ENCODE results near the gene TNFRSF1B.

Gene TNFRSF1B

GRCh38 chr1:12130466-12131130 is 36.2 kb upstream of the TNFRSF1B start:
- intact Hi-C loops (cut with DNase I; ENCODE audit: low total_unique reads): no loop called here
- no peaks in the 10 kb centered on the region for H3K4me1 ChIP-seq
- no peaks in the 10 kb centered on the region for H3K27me3 ChIP-seq
- no peaks in the 10 kb centered on the region for H3K36me3 ChIP-seq
- H3K4me3 ChIP-seq: no peak overlapping the region
- H3K9me3 ChIP-seq: no peaks in the 10 kb centered on the region
- no peak for DNase-seq
- TF ChIP-seq CTCF (IDR thresholded peaks at IDR 0.05): no peak
- H3K27ac ChIP-seq: no peak overlapping the region

- Histone ChIP-seq H3K36me3 (no peaks in the 10 kb centered on the region), H3K4me1 (no peaks in the 10 kb centered on the region), H3K4me3 (no peak overlapping the region), H3K27ac (no peak overlapping the region), H3K9me3 (no peaks in the 10 kb centered on the region), H3K27me3 (no peaks in the 10 kb centered on the region)
- DNase-seq: peak in 1 of 2 donors; percentile 51
- intact Hi-C loops (cut with DNase I; ENCODE audit: low total_unique reads): no loop called here
- no peak for TF ChIP-seq CTCF (IDR thresholded peaks at IDR 0.05)
Observed at GRCh38 chr1:12132078-12132477, 34.7 kb upstream of the TNFRSF1B start.

- no peak for TF ChIP-seq CTCF (IDR thresholded peaks at IDR 0.05)
- H3K27me3 ChIP-seq: no peaks in the 10 kb centered on the region
- no peaks in the 10 kb centered on the region for H3K4me1 ChIP-seq
- H3K4me3 ChIP-seq: no peak overlapping the region
- no peaks in the 10 kb centered on the region for H3K36me3 ChIP-seq
- H3K9me3 ChIP-seq: no peaks in the 10 kb centered on the region
- intact Hi-C loops (cut with DNase I; ENCODE audit: low total_unique reads): no loop called here
- no peak for DNase-seq
- H3K27ac ChIP-seq: no peak overlapping the region
Observed at GRCh38 chr1:12134716-12135115, 32.1 kb upstream of the TNFRSF1B start.

GRCh38 chr1:12135612-12136011 is 31.2 kb upstream of the TNFRSF1B start:
- Histone ChIP-seq H3K27me3 (no peaks in the 10 kb centered on the region), H3K9me3 (no peaks in the 10 kb centered on the region), H3K27ac (no peak overlapping the region), H3K4me3 (no peak overlapping the region), H3K4me1 (no peaks in the 10 kb centered on the region), H3K36me3 (no peaks in the 10 kb centered on the region)
- no peak for TF ChIP-seq CTCF (IDR thresholded peaks at IDR 0.05)
- peak; percentile 61 to 69 for DNase-seq
- intact Hi-C loops (cut with DNase I; ENCODE audit: low total_unique reads): no loop called here

- no peaks in the 10 kb centered on the region for H3K9me3 ChIP-seq
- H3K4me1 ChIP-seq: no peaks in the 10 kb centered on the region
- H3K27ac ChIP-seq: no peak overlapping the region
- intact Hi-C loops (cut with DNase I; ENCODE audit: low total_unique reads): no loop called here
- no peaks in the 10 kb centered on the region for H3K27me3 ChIP-seq
- no peak for DNase-seq
- H3K4me3 ChIP-seq: no peak overlapping the region
- TF ChIP-seq CTCF (IDR thresholded peaks at IDR 0.05): no peak
- no peaks in the 10 kb centered on the region for H3K36me3 ChIP-seq
Observed at GRCh38 chr1:12136916-12137610, 29.7 kb upstream of the TNFRSF1B start.

Data from tibial artery (tissue), 4 donors.